NAMALWA (cell line): ENCODE results near the gene TIAM1.

Experiments
- DNase-seq: peaks from one replicate; pipeline ENCODE4 v3.0.0-alpha.2; 2015; ENCODE audit warnings: low spot score

The TIAM1 gene

DNA sequence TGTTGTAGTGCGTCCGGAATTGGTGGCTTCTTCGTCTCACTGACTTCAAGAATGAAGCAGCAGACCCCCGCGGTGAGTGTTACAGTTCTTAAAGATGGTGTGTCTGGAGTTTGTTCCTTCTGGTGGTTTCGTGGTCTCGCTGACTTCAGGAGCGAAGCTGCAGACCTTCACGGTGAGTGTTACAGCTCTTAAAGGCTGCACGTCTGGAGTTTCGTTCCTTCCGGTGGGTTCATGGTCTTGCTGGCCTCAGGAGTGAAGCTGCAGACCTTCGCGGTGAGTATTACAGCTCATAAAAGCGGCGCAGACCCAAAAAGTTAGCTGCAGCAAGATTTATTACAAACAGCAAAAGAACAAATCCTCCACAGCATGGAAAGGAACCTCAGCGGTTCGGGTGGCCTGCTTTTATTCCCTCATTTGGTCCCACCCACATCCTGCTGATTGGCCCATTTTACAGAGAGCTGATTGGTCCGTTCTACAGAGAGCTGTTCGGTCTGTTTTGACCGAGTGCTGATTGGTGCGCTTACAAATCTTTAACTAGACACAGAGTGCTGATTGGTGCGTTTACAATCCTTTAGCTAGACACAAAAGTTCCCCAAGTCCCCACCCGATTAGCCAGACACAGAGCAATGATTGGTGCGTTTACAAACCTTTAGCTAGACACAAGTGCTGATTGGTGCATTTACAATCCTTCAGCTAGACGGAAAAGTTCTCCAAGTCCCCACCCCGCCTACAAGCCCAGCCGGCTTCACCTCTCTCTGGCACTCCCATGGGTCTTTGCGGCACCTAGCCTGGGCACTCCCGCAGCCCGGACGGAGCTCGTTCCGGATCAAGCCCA, 256.2 kb downstream of the TIAM1 start:
- no peak for DNase-seq

DNA sequence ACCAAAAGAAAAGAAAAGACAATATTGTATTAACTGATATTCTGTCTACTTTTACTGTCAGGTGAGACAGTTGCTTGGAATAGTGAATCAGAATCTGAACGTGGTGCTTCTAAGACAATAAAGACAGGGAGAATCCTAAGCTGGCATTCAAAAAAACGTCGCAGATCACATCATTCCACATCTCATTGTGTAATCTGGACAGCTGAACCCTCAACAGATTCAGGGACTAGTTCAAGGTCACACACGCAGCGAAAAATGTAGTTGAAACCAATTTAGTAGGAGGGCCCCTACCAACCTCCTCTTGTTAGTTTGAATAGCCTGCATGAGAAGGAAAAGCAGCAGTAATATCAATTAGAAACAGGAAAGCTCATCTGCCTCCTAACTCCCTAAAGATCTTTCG, 259.4 kb downstream of the TIAM1 start:
- DNase-seq: no peak

DNA sequence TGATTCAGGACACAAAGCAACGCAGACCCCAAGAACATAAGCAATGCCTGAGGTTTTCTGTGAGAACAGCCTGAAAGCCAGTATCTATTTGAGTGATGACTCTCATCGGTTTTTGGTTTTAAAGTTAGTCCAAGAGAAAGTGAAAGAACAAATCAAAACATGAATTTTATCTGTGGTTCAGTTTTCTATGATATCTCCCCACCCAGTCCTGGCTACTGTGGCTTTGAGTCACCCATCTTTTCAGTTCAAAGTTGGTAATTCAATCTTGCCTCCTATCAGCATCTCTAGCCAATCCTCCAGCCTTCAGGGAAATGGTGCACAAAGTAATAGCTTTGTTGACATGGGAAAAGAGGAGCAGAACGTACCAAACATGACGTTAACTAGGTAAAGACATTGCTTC, 265.3 kb downstream of the TIAM1 start:
- DNase-seq: no peak

DNA sequence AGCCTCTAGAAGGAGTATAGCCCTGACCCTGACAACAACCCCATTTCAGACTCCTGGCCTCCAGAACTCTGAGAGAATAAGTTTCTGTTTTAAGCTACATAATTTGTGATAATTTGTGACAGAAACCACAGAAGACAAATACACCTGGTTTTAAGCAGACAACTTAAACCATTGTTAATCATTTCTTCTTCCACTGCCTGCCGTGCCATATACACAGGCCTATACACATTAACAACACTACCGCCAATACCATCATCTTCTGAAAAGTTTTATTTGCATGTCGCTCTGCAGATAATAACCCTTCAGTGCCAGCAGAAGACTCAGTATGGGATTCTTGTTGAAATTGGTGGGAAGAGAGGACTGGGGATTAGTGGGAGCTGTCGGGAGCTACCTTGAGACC, 265.8 kb downstream of the TIAM1 start:
- no peak for DNase-seq

DNA sequence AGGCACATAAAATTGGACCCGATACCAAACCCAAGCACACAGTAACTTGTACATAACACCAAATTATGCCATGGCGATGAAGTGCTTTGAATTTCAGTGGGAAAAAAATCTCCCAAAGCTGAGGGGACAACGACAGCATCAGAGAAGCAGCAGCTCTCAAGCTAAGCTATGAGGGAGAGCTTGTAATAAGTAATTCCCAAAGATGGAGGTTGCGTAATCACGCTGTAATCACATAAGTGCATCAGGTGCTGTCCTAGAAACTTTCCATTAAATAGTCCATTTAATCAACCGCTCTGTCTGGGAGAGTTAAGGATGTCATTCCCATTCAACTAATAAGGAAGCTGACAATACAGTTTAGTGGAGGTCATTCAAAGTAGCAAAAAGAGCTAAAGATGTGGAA, 268.2 kb downstream of the TIAM1 start:
- no peak for DNase-seq

DNA sequence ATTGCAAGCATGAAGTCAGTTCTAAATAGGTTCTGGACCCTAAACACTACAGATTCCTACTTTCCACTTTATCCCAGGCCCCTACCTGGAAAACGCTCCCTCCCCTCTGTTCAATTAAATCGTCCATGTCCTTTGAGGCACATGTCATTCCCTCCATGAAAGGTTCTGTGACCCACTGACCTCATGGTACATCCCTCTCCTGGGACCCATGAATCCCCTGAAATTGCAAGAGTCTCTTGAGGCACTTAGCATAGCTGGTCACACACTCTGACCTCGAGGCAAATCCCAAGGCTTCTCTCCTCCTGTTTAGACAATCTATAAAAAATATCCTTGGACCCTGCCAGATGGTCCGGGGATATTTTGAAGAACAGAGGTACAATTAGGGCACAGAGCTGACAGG, 271.5 kb downstream of the TIAM1 start:
- no peak for DNase-seq
